Caco-2 (cell line): Measurements from ENCODE around the gene SPEG. TPM values are rescaled to one million over a fixed set of nuclear protein-coding genes. Genes with fewer than 3 reads are reported as not detected.

Experiments used
- BruUV-seq: library from RNA; stranded (reverse); fragments of 400-500 nt; replicated peaks from 2 replicates; lab custom pipeline; 2021; lab: Mats Ljungman, UMichigan
- CTCF ChIA-PET: fragments of 300-600 bp; sonication (Branson Sonifier 250); formaldehyde crosslinking; loops from one replicate; lab custom pipeline; 2022; ENCODE audit warnings: antibody characterized with exemption; lab: Charles Lee
- POLR2A ChIA-PET: fragments of 300-600 bp; sonication (Branson Sonifier 250); formaldehyde crosslinking; loops from one replicate; lab custom pipeline; 2022; ENCODE audit warnings: antibody characterized with exemption; lab: Charles Lee
- DNase-seq, 2 experiments: peaks; one replicate each; pipeline versions ENCODE4 v3.0.0 to v3.0.0-alpha.2; 2020 to 2022
- H3K27me3 ChIP-seq: replicated peaks from 2 replicates; pipeline ENCODE4 v1.6.0; 2011; ENCODE audit warnings: low read length; ENCODE audit not compliant: control insufficient read depth, insufficient read depth
- H3K36me3 ChIP-seq: 2 replicates; pipeline ENCODE4 v1.5.1; 2011; ENCODE audit warnings: low read length; ENCODE audit not compliant: control insufficient read depth, insufficient read depth
- H3K4me1 ChIP-seq: fragments of 250-450 bp; sonication (Bioruptor Pico); 2 replicates; pipeline ENCODE4 v1.5.1; 2020; ENCODE audit warnings: mild to moderate bottlenecking
- H3K4me3 ChIP-seq: 2 replicates; pipeline ENCODE4 v1.5.1; 2011; ENCODE audit warnings: low read depth, mild to moderate bottlenecking, control low read depth, low read length
- H3K9me3 ChIP-seq: fragments of 250-450 bp; sonication (Bioruptor Pico); 2 replicates; pipeline ENCODE4 v1.5.1; 2020; ENCODE audit warnings: mild to moderate bottlenecking, moderate library complexity
- H3K27ac Mint-ChIP-seq: one replicate; pipeline ENCODE4 v1.8.0; 2022; ENCODE audit warnings: mixed read lengths; ENCODE audit not compliant: unreplicated experiment
- H3K27me3 Mint-ChIP-seq: one replicate; pipeline ENCODE4 v1.8.0; 2022; ENCODE audit warnings: mixed read lengths; ENCODE audit not compliant: insufficient read depth, unreplicated experiment
- H3K36me3 Mint-ChIP-seq: one replicate; pipeline ENCODE4 v1.8.0; 2022; ENCODE audit warnings: mild to moderate bottlenecking, mixed read lengths; ENCODE audit not compliant: insufficient read depth, unreplicated experiment
- H3K4me1 Mint-ChIP-seq: one replicate; pipeline ENCODE4 v1.8.0; 2022; ENCODE audit warnings: low read depth, mixed read lengths; ENCODE audit not compliant: unreplicated experiment
- H3K4me3 Mint-ChIP-seq: one replicate; pipeline ENCODE4 v1.8.0; 2022; ENCODE audit warnings: mild to moderate bottlenecking, moderate library complexity, mixed read lengths; ENCODE audit not compliant: unreplicated experiment
- H3K9me3 Mint-ChIP-seq: one replicate; pipeline ENCODE4 v1.8.0; 2022; ENCODE audit warnings: mixed read lengths; ENCODE audit not compliant: unreplicated experiment
- CTCF ChIP-seq, 2 experiments: fragments of 200-600 bp in 1 of 2; IDR thresholded peaks; 1 replicate in 1 of 2; 2 replicates in 1 of 2; pipeline versions ENCODE4 v1.5.1 to v1.8.0; 2011 to 2022; ENCODE audit warnings: antibody characterized with exemption in 1 of 2, control low read depth in 1 of 2, inconsistent platforms in 1 of 2, low read depth in 1 of 2, low read length in 1 of 2, mild to moderate bottlenecking in 1 of 2, moderate library complexity in 1 of 2; ENCODE audit not compliant: insufficient read depth in 1 of 2, severe bottlenecking in 1 of 2, unreplicated experiment in 1 of 2
- intact Hi-C: fragments of 100-400 bp; cut with micrococcal nuclease; formaldehyde crosslinking; loops from one replicate; pipeline ENCODE4 v1.10.0; 2022; ENCODE audit not compliant: unreplicated experiment
- total RNA-seq: library from RNA; stranded (reverse); gene quantifications from 2 replicates; pipeline ENCODE4 v1.2.3, GENCODE V29; 2022

The SPEG gene
- total RNA-seq, 1 experiment from 2014 or later, result 18.6 TPM

GRCh38 chr2:219441451-219442255 is 7.0 kb downstream of the SPEG start:
- Mint-ChIP-seq H3K27me3 (no peaks in the 10 kb centered on the region), H3K4me3 (peak overlapping the region; percentile 86), H3K9me3 (no peaks in the 10 kb centered on the region), H3K4me1 (no peaks in the 10 kb centered on the region), H3K36me3 (no peaks in the 10 kb centered on the region), H3K27ac (peak overlapping the region; percentile 53)
- H3K9me3 ChIP-seq, result no peaks in the 10 kb centered on the region
- CTCF ChIA-PET, result interaction anchor here (0.6 to 1.9 kb wide), 12 partner anchors 16 to 440 kb away, joined by 3 to 8 read pairs (median 6); partner anchors contain the start of gene DNPEP
- no peaks in the 10 kb centered on the region for H3K36me3 ChIP-seq
- H3K4me1 ChIP-seq, result peaks cover 10% of the 10 kb centered on the region
- TF ChIP-seq CTCF (IDR thresholded peaks at IDR 0.05; ENCODE audit: insufficient read depth in 1 of 2, low read depth in 1 of 2, low read length in 1 of 2, severe bottlenecking in 1 of 2, unreplicated experiment in 1 of 2), result no peak
- no peaks in the 10 kb centered on the region for H3K27me3 ChIP-seq
- no TSS peak for BruUV-seq
- intact Hi-C loops, result loop anchor here (1.0 to 5.0 kb wide), 2 partner anchors 18 to 54 kb away; partner anchors contain the start of gene DNPEP
- peak; percentile 69 to 72 for DNase-seq
- peak overlapping the region; percentile 55 for H3K4me3 ChIP-seq
- POLR2A ChIA-PET, result interaction anchor here (0.5 to 1.1 kb wide), 5 partner anchors 37 to 157 kb away, joined by 3 to 4 read pairs (median 3); partner anchors contain the start of gene GMPPA

GRCh38 chr2:219442256-219443015 is 7.8 kb downstream of the SPEG start:
- intact Hi-C loops, result loop anchor here (1.0 to 5.0 kb wide), 2 partner anchors 17 to 55 kb away; partner anchors contain the start of gene DNPEP
- no peaks in the 10 kb centered on the region for H3K9me3 ChIP-seq
- peak overlapping the region; percentile 55 for H3K4me3 ChIP-seq
- Mint-ChIP-seq H3K4me1 (no peaks in the 10 kb centered on the region), H3K9me3 (no peaks in the 10 kb centered on the region), H3K4me3 (peak overlapping the region; percentile 86), H3K36me3 (no peaks in the 10 kb centered on the region), H3K27ac (no peak overlapping the region), H3K27me3 (no peaks in the 10 kb centered on the region)
- H3K27me3 ChIP-seq, result no peaks in the 10 kb centered on the region
- TF ChIP-seq CTCF (IDR thresholded peaks at IDR 0.05; ENCODE audit: insufficient read depth in 1 of 2, low read depth in 1 of 2, low read length in 1 of 2, severe bottlenecking in 1 of 2, unreplicated experiment in 1 of 2), result no peak
- ChIA-PET CTCF (interaction anchor here (0.6 to 1.9 kb wide), 12 partner anchors 15 to 440 kb away, joined by 3 to 8 read pairs (median 5); partner anchors contain the start of genes DNPEP and GMPPA), POLR2A (interaction anchor here (0.5 to 1.1 kb wide), 4 partner anchors 56 to 184 kb away, joined by 3 to 4 read pairs (median 3); partner anchors contain the start of gene GMPPA)
- peaks cover 10% of the 10 kb centered on the region for H3K4me1 ChIP-seq
- no peaks in the 10 kb centered on the region for H3K36me3 ChIP-seq
- no peak for DNase-seq
- BruUV-seq, result no TSS peak
